ENCODE results near the gene REELD1.

DNA sequence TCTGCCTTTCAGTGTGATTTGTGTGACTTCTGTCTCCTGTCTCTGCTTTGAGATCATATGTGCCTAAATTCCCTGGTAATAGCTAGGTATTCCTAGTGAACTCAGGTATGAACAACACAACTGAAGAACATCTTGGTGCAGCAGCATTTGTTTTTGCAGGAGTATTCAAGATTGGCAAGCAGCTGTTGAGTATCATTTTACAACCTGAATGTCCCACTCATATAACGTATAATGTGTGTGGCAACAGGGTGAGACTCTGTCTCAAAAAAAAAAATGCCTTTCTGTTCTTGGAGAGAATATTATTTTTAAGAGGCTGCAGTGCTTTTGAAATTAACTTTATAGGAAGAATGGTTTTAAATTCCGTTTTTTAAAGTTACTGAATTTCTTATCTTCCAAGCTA is 31.1 kb upstream of the REELD1 start:
- no peak for TF ChIP-seq CTCF (IDR thresholded peaks at IDR 0.05 in 2 of 3, conservative IDR thresholded peaks at IDR 0.05 in 1 of 3; ENCODE audit: borderline replicate concordance in 1 of 3, insufficient read depth in 1 of 3, low read depth in 2 of 3, low read length in 2 of 3)
- TF ChIP-seq RAD21 (IDR thresholded peaks at IDR 0.05; ENCODE audit: low read depth), result no peak
- TF ChIP-seq POLR2A (IDR thresholded peaks at IDR 0.05; ENCODE audit: borderline replicate concordance, extremely low read depth, insufficient read depth, insufficient read length), result no peak
- no peak for TF ChIP-seq POLR2AphosphoS5 (IDR thresholded peaks at IDR 0.05; ENCODE audit: low read depth, low read length)
- TF ChIP-seq REST (IDR thresholded peaks at IDR 0.05; ENCODE audit: low read depth), result no peak
- no peak for TF ChIP-seq EZH2 (IDR thresholded peaks at IDR 0.05)
- no peak for TF ChIP-seq FOSL1 (IDR thresholded peaks at IDR 0.05; ENCODE audit: low read depth)
- TF ChIP-seq, protein P1, sequence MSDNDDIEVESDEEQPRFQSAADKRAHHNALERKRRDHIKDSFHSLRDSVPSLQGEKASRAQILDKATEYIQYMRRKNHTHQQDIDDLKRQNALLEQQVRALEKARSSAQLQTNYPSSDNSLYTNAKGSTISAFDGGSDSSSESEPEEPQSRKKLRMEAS (IDR thresholded peaks at IDR 0.05), result no peak

All from HCT116 (cell line).